GM19043 (cell line): ENCODE data around the gene TELO2.

ENCODE experiments used
- ATAC-seq: cut with Tn5 transposase; IDR thresholded peaks from one replicate; pipeline ENCODE4 v1.9.1; 2021; ENCODE audit warnings: low read depth; ENCODE audit not compliant: unreplicated experiment

Gene TELO2

DNA sequence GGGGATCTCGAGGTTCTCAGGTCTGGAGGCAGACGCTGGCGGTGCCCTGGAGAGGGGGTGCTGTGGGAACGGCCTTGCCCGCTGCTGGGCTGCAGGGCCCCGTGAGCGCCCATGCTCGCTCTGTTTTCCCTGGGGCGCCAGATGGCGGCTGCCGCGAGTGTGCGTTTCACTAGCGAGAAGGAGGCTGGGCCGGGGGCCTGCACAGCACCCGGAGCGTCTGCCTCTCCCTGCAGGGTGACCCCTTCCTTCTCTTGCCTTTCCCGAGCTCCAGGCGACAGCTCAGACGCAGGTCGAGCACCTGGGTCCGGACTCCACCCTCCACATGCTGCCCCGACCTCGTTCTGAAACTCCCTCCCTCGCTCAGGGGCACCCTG is 2.7 kb downstream of the TELO2 start:
- ATAC-seq = no peak

GRCh38 chr16:1496464-1496863 is 3.3 kb downstream of the TELO2 start:
- no peak for ATAC-seq

DNA sequence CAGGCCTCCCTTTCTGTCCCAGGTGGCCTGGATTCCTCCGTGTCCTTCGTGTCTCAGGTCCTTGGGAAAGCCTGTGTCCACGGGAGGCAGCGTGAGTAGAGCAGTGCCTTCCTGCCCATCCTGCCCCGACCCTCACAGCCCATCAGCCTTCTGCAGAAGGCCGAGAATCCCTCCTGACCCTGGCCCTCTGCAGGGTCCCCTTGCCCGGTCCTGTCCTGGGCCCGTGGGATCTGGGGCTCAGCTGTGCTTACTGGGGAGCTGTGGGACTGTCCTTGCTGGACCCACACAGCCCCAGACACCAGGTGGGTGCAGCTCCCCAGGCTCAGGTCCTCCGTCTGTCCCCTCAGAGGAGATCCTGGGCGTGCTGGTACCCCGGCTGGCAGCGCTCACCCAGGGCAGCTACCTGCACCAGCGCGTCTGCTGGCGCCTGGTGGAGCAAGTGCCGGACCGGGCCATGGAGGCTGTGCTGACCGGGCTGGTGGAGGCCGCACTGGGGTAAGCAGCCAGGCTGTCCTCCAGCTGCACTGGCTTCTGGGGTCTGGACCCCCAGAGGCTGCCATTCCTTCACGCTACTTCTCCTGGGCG is 3.9 kb downstream of the TELO2 start:
- ATAC-seq = no peak

DNA sequence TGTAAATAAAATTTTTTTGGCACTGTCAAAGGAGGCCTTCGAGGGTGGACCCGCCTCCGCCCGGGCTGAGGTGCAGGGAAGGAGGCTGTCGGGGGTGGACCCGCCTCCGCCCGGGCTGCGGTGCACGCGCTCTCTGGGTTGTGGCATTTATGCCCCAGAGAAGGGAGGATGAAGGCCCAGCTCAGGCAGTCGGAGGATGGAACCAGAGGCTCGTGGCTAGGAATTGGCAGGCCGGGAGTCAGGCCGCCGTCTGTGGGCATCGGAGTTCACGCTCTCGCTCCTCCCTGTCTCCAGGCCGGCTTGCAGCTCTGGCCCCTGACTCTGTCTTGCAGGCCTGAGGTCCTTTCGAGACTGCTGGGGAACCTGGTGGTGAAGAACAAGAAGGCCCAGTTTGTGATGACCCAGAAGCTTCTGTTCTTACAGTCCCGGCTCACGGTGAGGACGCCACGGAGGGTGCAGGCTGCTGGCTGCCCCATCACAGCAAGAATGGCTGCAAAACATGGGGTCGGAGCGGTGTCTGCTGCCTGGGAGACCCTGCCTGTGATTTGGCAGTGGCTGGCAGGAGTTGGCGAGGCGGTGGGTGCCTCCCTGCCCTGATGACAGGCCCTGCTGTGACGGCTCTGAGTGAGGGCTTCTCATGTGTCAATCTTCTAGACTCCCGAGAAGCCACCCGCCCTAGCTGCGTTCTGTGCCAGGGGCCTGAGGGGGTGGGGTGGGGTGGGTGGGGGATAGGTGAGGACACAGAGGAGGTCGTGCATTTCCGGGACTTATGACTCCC is 5.9 kb downstream of the TELO2 start:
- no peak for ATAC-seq

DNA sequence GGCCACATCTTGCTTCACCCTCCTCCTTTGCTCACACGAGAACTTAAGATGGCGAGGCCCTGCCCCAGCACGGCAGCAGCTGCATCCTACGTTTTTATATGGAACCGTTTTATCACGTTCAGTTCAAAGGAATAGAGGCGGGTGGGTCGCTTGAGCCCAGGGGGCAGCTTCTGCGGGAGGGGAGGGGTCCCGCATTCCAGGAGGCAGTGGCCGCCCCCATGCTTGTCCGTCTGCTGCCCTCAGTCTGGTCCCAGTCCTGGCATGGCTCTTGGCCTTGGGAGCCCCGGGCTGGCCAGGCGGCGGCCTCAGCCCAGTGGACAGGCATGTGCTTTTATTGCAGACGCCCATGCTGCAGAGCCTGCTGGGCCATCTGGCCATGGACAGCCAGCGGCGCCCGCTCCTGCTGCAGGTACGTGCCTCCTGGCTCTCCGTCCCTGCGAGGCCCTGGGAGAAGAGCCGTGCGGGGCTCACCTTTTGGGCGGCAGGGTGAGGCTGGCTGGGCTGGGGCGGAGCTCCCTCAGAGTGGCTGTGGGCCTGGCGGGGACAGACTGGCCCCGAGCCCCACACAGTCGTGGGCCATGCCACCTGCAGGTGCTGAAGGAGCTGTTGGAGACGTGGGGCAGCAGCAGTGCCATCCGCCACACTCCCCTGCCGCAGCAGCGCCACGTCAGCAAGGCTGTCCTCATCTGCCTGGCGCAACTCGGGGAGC is 6.8 kb downstream of the TELO2 start:
- ATAC-seq = no peak

GRCh38 chr16:1500465-1501150 is 7.4 kb downstream of the TELO2 start:
- no peak for ATAC-seq

GRCh38 chr16:1501630-1502029 is 8.5 kb downstream of the TELO2 start:
- no peak for ATAC-seq

DNA sequence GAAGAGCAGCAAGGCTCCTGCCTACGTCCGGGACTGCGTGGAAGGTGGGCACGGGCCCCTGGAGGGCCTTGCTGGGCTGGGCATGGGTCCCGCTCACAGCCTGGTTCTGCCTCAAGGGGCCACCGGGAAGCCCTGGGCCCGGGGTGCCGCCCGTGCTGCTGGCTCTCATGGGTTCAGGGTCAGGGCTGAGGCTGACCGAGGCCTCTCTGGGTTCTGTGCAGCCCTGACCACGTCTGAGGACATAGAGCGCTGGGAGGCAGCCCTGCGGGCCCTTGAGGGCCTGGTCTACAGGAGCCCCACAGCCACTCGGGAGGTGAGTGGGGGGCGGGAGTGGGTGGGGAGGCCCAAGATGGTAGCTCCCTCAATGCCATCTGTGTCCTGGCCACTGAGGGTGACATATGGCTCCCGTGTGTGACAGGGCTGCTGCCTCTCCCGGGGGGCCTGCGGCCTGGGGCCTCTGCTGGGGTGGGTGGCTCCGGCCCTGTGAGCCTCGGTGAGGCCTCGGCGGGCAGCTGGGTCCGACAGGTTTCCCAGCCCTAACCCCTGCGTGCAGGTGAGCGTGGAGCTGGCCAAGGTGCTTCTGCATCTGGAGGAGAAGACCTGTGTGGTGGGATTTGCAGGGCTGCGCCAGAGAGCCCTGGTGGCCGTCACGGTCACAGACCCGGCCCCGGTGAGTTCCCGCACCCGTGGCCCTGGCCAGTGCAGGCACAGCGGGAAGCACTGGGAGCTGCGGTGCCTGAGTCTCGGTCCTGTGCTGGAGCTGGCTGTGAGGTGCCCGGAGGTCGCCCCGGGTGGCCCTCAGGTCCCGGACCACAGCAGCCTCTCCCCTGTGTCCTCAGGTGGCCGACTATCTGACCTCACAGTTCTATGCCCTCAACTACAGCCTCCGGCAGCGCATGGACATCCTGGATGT is 9.2 kb downstream of the TELO2 start:
- no peak for ATAC-seq

DNA sequence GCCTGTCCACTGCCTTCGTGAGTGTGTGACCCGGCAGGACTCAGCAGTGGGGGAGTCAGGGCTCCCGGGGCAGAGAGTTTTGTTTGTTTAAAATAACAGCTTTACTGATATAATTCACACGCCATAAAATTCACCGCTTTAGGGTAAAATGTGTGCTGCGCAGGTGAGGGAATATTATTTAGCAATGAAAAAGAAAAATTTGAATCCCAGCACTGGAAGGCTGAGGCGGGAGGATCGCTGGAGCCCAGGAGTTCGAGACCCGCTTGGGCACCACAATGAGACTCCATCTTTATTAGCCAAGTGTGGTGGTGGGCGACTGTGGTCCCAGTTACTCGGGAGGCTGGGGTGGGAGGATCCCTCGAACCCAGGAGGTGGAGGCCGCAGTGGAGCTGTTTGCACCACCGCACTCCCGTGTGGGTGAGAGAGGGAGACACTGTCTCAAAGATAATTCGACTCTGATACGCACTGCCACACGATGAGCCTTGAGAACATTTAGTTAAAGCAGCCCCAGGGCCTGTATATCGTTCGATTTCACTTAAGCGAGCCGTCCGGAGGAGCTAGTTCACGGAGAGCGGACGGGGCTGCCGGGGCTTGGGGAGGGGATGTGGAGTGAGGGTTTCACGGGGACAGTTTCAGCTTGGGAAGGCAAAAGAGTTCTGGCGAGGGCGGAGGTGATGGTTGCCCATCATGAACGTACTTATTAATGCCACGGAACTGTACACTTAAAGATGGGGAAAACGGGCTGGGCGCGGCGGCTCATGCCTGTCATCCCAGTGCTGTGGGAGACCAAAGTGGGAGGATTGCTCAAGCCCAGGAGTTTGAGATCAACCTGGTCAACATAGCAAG is 10.2 kb downstream of the TELO2 start:
- no peak for ATAC-seq

GRCh38 chr16:1505073-1505844 is 12.1 kb downstream of the TELO2 start:
- ATAC-seq = no peak

GRCh38 chr16:1505912-1506311 is 12.8 kb downstream of the TELO2 start:
- no peak for ATAC-seq

GRCh38 chr16:1506494-1507213 is 13.5 kb downstream of the TELO2 start:
- no peak for ATAC-seq

DNA sequence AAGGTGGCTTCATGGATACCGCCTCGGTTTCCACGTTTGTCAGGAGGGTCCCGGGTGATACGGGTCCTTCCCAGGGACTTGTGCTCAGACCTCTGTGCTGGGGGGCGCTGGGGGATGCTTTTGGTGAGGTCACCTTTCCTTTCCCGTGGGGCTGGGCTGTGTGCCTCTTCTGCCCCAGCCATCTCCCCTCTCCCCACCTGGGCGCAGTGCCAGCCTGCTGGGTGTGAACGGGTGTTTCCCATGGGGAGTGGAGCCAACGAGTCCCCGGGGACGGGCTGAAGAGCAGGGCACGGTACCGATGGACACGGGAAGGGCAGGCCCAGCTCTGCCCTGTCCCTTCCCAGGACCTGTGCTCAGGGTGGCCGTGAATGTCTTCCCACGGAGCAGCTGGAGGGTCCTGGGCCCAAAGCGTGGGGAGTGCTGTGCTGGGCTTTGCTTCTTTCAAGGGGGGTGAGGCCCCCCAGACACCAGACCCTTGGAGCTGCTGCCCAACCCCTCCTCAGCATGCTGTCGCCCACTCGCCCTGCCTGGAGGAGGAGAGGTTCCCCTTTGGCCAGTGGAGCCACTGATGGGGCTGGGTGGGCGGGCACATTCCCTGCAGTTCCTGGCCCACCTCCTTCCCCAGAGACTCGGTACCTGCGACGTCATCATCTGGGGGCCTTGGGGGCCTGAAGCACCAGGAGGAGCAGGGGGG is 15.5 kb downstream of the TELO2 start:
- ATAC-seq = no peak

DNA sequence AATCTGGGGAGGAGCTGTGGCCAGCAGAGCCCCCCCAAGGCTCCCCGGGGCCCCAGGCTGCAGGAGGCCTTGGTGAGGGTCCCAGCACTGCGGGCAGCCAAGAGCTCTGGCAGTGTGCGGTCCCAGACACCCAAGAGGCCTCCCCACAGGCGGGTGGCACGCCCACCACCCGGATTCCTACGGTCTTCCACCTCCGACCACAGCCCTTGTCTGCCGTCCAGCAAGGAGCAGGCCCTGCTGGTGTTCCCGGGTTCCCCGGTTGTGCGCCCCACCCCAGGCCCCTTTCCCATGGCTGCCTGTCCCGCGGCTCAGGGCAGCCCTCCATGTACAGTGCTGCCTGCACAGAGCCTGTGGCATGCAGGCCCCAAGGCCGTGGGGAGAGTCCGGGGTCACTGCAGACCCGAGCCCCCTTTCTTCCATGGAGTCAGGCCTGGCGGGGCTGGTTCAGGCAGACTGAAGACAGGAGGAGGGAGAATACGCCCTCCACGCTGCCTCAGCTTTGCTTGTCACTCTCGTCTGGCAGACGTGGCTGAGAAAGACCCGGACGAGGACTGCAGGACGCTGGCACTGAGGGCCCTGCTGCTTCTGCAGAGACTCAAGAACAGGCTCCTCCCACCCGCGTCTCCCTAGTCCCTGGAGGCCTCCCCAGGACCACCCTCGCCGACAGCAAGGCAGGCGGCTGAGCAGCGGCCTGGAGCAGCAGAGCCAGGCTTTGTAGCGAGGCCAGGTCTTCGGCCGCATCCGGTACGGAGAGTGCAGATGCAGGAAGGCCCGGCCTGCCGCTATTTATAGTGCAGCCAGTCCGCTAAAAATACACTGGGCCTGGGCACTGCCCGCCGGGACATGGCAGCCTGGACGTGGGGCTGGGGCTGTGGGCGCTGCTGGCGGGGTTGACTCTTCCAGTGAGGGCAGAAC is 16.4 kb downstream of the TELO2 start:
- no peak for ATAC-seq

DNA sequence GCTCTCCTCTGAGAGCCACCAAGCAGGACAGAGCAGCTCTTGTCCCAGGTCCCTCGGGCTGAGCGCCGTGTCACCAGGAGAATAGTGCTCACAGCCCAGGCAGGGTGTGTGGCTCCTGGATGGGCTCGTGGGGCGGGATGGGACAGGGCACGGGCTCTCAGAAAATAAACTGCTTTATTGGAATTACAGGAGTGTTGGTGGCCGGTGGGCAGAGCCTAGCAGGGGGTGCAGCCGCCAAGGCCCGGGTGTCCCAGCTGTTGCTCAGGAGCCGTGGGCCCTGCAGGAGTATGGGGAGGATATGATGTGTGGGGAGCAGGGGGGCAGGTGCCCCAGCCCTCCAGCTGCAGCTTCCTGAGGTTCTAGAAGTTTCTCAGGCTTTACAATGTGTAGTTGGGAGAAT is 17.1 kb downstream of the TELO2 start:
- ATAC-seq = no peak

DNA sequence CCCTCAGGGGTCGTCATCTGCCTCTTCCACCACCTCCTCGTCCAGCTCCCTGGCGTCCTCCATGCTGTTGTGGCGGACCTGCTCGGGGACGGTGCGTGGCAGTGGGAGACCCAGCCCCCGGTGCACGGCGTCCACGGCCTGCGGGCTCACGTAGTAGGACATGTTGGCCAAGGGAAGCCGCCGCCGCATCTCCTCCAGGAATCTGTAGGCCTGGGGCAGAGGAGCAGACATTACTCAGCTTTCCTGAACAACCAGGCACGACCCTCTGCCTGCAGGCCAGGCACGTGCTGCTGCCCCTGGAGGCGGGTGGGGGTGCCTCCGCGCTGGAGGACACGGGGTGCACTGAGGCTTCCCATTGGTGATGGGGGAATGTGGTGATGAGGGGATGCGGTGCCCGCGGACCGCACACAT is 17.8 kb downstream of the TELO2 start:
- ATAC-seq = no peak
